ENCODE data around the gene PIK3C2A. TPM values are rescaled to one million over a fixed set of nuclear protein-coding genes. Genes with fewer than 3 reads are reported as not detected.

Gene PIK3C2A, protein sequence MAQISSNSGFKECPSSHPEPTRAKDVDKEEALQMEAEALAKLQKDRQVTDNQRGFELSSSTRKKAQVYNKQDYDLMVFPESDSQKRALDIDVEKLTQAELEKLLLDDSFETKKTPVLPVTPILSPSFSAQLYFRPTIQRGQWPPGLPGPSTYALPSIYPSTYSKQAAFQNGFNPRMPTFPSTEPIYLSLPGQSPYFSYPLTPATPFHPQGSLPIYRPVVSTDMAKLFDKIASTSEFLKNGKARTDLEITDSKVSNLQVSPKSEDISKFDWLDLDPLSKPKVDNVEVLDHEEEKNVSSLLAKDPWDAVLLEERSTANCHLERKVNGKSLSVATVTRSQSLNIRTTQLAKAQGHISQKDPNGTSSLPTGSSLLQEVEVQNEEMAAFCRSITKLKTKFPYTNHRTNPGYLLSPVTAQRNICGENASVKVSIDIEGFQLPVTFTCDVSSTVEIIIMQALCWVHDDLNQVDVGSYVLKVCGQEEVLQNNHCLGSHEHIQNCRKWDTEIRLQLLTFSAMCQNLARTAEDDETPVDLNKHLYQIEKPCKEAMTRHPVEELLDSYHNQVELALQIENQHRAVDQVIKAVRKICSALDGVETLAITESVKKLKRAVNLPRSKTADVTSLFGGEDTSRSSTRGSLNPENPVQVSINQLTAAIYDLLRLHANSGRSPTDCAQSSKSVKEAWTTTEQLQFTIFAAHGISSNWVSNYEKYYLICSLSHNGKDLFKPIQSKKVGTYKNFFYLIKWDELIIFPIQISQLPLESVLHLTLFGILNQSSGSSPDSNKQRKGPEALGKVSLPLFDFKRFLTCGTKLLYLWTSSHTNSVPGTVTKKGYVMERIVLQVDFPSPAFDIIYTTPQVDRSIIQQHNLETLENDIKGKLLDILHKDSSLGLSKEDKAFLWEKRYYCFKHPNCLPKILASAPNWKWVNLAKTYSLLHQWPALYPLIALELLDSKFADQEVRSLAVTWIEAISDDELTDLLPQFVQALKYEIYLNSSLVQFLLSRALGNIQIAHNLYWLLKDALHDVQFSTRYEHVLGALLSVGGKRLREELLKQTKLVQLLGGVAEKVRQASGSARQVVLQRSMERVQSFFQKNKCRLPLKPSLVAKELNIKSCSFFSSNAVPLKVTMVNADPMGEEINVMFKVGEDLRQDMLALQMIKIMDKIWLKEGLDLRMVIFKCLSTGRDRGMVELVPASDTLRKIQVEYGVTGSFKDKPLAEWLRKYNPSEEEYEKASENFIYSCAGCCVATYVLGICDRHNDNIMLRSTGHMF (N-terminal part only)
- total RNA-seq (2014; rRNA removed) (30.1 and 35.0 TPM in 2 replicates), Bru-seq, nascent RNA (percentile 89 among the genes with signal in this experiment), BruChase-seq, experiment 1, labeled RNA remaining after a 6-hour chase (percentile 87 among the genes with signal in this experiment), BruChase-seq, experiment 2, labeled RNA remaining after a 2-hour chase (percentile 91 among the genes with signal in this experiment)
- long read RNA-seq, partial matches to known transcripts, result 14 of 48 reads
- long read RNA-seq, other reads (novel, unspliced or antisense), result 34 of 48 reads

GRCh38 chr11:17207317-17208256 is at the start of gene PIK3C2A:
TSS of gene PIK3C2A (minus strand) at chr11:17207986. CDS start at chr11:17169741, 38,245 bp downstream.
- intact Hi-C loops (cut with micrococcal nuclease), result loop anchor here (5.0 to 10.0 kb wide), 3 partner anchors 60 to 263 kb away; partner anchors contain the start of gene RPS13
- CTCF ChIA-PET, result no interaction called here

DNA sequence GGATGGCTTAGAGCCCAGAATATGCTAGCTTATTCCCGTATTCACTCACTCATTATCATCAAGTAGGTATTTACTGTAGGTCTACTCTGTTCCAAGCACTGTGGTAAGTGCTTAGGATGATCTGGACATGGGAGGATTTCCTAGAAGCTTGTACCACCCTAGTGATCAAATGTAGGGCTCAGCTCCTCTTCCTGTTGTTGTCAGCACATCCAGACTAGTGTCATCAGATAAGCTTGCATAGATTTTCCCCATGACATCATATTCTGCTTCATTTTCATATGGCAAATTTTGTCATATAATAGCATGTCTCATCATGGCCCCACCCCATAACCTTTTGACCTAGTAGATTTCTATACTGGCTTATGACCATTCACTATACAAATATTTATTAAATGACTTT is 49.4 kb upstream of the PIK3C2A start:
- BruUV-seq (replicated peaks), result no TSS peak
- ChIA-PET POLR2A (ENCODE audit: unreplicated experiment) (interaction anchor here (0.6 kb wide), 2 partner anchors 49 to 245 kb away, joined by 3 to 4 read pairs; partner anchors contain the start of gene PIK3C2A), CTCF (interaction anchor here (0.6 kb wide), 2 partner anchors 91 to 252 kb away, joined by 5 to 11 read pairs; no protein-coding TSS in a partner anchor)
- Histone ChIP-seq H3K9ac (ENCODE audit: low read length) (peak overlapping the region; percentile 32), H3K4me1 (ENCODE audit: insufficient read depth, low read length) (peaks cover 30% of the 10 kb centered on the region), H3K4me3 (ENCODE audit: low read length) (no peak overlapping the region), H2AFZ (ENCODE audit: low read length) (no peak overlapping the region), H3K27ac (ENCODE audit: low read length) (peak overlapping the region; percentile 85), H4K20me1 (ENCODE audit: low read length) (no peaks in the 10 kb centered on the region), H3K9me2 (replicated peaks; ENCODE audit: low read length) (no peaks in the 10 kb centered on the region), H3K9me3 (ENCODE audit: low read length) (no peaks in the 10 kb centered on the region), H3K4me2 (ENCODE audit: low read length) (peak overlapping the region; percentile 43), H3K27me3 (ENCODE audit: low read length) (no peaks in the 10 kb centered on the region), H3F3A (ENCODE audit: low read length, unreplicated experiment) (no peaks in the 10 kb centered on the region), H3K36me3 (ENCODE audit: low read depth, low read length) (no peaks in the 10 kb centered on the region), H3K79me2 (ENCODE audit: low read length) (no peaks in the 10 kb centered on the region)
- intact Hi-C loops (cut with micrococcal nuclease), result no loop called here
- no peak for TF ChIP-seq EZH2 (IDR thresholded peaks at IDR 0.05; ENCODE audit: low read length, unreplicated experiment)
- TF ChIP-seq, protein P1, sequence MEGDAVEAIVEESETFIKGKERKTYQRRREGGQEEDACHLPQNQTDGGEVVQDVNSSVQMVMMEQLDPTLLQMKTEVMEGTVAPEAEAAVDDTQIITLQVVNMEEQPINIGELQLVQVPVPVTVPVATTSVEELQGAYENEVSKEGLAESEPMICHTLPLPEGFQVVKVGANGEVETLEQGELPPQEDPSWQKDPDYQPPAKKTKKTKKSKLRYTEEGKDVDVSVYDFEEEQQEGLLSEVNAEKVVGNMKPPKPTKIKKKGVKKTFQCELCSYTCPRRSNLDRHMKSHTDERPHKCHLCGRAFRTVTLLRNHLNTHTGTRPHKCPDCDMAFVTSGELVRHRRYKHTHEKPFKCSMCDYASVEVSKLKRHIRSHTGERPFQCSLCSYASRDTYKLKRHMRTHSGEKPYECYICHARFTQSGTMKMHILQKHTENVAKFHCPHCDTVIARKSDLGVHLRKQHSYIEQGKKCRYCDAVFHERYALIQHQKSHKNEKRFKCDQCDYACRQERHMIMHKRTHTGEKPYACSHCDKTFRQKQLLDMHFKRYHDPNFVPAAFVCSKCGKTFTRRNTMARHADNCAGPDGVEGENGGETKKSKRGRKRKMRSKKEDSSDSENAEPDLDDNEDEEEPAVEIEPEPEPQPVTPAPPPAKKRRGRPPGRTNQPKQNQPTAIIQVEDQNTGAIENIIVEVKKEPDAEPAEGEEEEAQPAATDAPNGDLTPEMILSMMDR (conservative IDR thresholded peaks at IDR 0.05; ENCODE audit: low read depth, low read length), result no peak
- no peak for TF ChIP-seq EZH2phosphoT487 (IDR thresholded peaks at IDR 0.05; ENCODE audit: borderline replicate concordance, low read length)
- ATAC-seq (peak; percentile 33), DNase-seq (peak; percentile 68)

More at GRCh38 chr11:17207317-17208256, at the start of gene PIK3C2A:
- Histone ChIP-seq H3K9ac (ENCODE audit: low read length) (peak within 1 kb of the TSS; percentile 95), H3K4me2 (ENCODE audit: low read length) (peak within 1 kb of the TSS; percentile 94), H3K4me3 (ENCODE audit: low read length) (peak within 1 kb of the TSS; percentile 79), H3F3A (ENCODE audit: low read length, unreplicated experiment) (no peaks in the 10 kb centered on the region), H3K79me2 (ENCODE audit: low read length) (peaks cover 59% of the 10 kb centered on the region), H2AFZ (ENCODE audit: low read length) (peak within 1 kb of the TSS; percentile 98), H3K9me3 (ENCODE audit: low read length) (no peaks in the 10 kb centered on the region), H3K36me3 (ENCODE audit: low read depth, low read length) (peaks cover 6% of the 10 kb centered on the region; the same call in 1 of the 2 replicates), H3K9me2 (replicated peaks; ENCODE audit: low read length) (no peaks in the 10 kb centered on the region), H4K20me1 (ENCODE audit: low read length) (0 out of 2 replicates have a peak, but pooled peaks cover 6% of the 10 kb centered on the region), H3K27me3 (ENCODE audit: low read length) (no peaks in the 10 kb centered on the region), H3K27ac (ENCODE audit: low read length) (peak within 1 kb of the TSS; percentile 76), H3K4me1 (ENCODE audit: insufficient read depth, low read length) (peaks cover 16% of the 10 kb centered on the region)
- BruUV-seq (replicated peaks), result no TSS peak
- peak; percentile 83 for ATAC-seq
- POLR2A ChIA-PET (ENCODE audit: unreplicated experiment), result interaction anchor here (0.6 to 0.9 kb wide), 5 partner anchors 23 to 407 kb away, joined by 3 to 4 read pairs (median 3); partner anchors contain the start of gene RPS13
- peak; percentile 93 for DNase-seq
- no peak for TF ChIP-seq EZH2 (IDR thresholded peaks at IDR 0.05; ENCODE audit: low read length, unreplicated experiment)
- TF ChIP-seq, protein P1 (conservative IDR thresholded peaks at IDR 0.05; ENCODE audit: low read depth, low read length), result no peak
- no peak for TF ChIP-seq EZH2phosphoT487 (IDR thresholded peaks at IDR 0.05; ENCODE audit: borderline replicate concordance, low read length)
